G401.6 (cell line): Measurements from ENCODE around the gene RDX.

Source experiments
- FAIRE-seq: peaks from 2 replicates; lab custom pipeline; 2012; peaks lifted over from hg19 to GRCh38; lab: Jason Lieb, UNC

Gene RDX

DNA sequence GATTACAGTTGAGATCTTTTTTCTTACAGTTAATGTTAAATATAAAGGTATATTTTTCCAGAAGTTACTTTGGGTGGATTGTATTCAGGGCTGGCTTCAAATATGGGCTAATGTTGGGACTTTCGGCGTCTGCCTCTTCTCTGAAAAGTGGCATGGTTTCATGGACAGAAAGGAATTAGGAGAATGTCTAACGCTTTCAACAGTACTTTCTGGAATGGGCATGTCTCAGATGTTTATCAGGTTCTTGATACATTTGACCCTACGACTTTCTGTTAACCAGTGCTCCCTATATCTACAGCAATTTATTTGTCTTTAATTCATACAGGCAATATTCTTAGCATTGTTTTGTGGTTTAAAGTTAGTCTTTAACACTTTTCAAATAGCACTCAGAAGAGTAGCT is 169.5 kb downstream of the RDX start:
- FAIRE-seq = no peak

DNA sequence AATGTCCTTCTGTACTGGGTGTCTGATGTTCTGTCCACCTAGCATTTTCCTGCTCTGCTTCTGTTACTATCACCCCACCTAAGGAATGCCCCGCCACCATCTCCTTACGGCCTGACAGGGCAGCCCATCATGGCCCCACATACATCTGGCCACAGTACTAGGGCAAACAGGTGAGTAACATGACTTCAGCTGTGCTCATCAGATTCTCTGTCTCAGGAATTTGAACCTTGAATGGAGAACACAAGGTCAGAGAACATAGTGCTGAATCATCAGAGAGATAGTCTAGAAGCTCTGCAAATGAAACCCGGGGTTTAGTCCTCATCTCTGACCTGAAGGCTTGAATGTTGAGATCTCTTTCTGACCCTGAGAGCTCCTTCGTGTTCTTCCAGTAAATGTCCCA is 170.8 kb downstream of the RDX start:
- no peak for FAIRE-seq
